Adrenal gland (tissue), 12 donors: ENCODE results near the gene HNRNPLL. TPM values are rescaled to one million over a fixed set of nuclear protein-coding genes. Genes with fewer than 3 reads are reported as not detected.
A peak's percentile ranks its signal among the peaks of the same experiment; 100 is the strongest.

ENCODE experiments used
- DNase-seq, 7 donors: peaks; one replicate each; pipeline ENCODE4 v3.0.0-alpha.2; 2019 to 2020
- H3K27ac ChIP-seq, 5 donors: fragments of 200-600 bp; sonication (generic) in 4 of 5; 1 replicate in 3 of 5; 2 replicates in 2 of 5; pipeline versions ENCODE4 v1.5.1 to v1.8.0; 2016 to 2020; ENCODE audit warnings: mild to moderate bottlenecking in 1 of 5
- H3K27me3 ChIP-seq: fragments of 200-600 bp; 2 replicates; pipeline ENCODE4 v1.8.0; 2021
- H3K36me3 ChIP-seq, 2 donors: fragments of 200-600 bp; replicated peaks in 1 of 2; 1 replicate in 1 of 2; 2 replicates in 1 of 2; pipeline versions ENCODE4 v1.5.1 to v1.8.0; 2018 to 2022
- H3K4me1 ChIP-seq, 2 donors: fragments of 200-600 bp; replicated peaks in 1 of 2; 1 replicate in 1 of 2; 2 replicates in 1 of 2; pipeline versions ENCODE4 v1.5.1 to v1.8.0; 2018 to 2021
- H3K4me3 ChIP-seq, 4 donors: fragments of 200-600 bp; sonication (generic) in 3 of 4; one replicate each; pipeline ENCODE4 v1.5.1; 2016 to 2018
- H3K9me3 ChIP-seq, 3 donors: fragments of 200-600 bp; sonication (generic) in 1 of 3; replicated peaks in 1 of 3; 1 replicate in 2 of 3; 2 replicates in 1 of 3; pipeline versions ENCODE4 v1.5.1 to v1.8.0; 2016 to 2021
- POLR2A ChIP-seq, 2 donors: fragments of 450-650 bp; IDR thresholded peaks; one replicate each; pipeline ENCODE4 v1.6.1; 2017; ENCODE audit warnings: antibody characterized with exemption in 2 of 2, mild to moderate bottlenecking in 2 of 2, moderate library complexity in 1 of 2
- WGBS, 4 donors: extraction: QIAGEN DNeasy Blood & Tissue Kit in 2 of 4; methylation state at CpG; one replicate each; pipeline versions ENCODE4 v1.1.5 to v1.1.7; 2013 to 2017; 5-methylcytosine and 5-hydroxymethylcytosine counted together
- intact Hi-C, 2 donors: fragments of 100-400 bp; cut with DNase I; formaldehyde crosslinking; loops; one replicate each; pipeline versions ENCODE4 v1.14.1 to v1.15.0; 2022 to 2023
- polyA plus RNA-seq, 3 donors: library from polyadenylated mRNA; stranded (reverse); fragments of 200-250 nt in 2 of 3; fragments of 350-450 nt in 1 of 3; fragmentation: Illumina TruSeq in 1 of 3; extraction: RNeasy Lipid Tissue Mini Kit (QIAGEN cat#74804) in 1 of 3; gene quantifications; one replicate each; pipeline ENCODE4 v1.2.3, GENCODE V29; 2013 to 2014
- total RNA-seq, 9 donors: library from RNA; depleted of rRNA in 4 of 9; stranded (reverse); fragments of >200 nt in 4 of 9; fragments of 120-200 nt in 1 of 9; fragmentation: NEBNext Ultra II Directional in 1 of 9; extraction: Animal tissue kit (Norgen Biotek cat#: 25700) in 1 of 9; gene quantifications; one replicate each; pipeline versions ENCODE4 v1.1.0 to v1.2.4, GENCODE V29; 2013 to 2023
- TF ChIP-seq, protein P1 (sequence below), 6 experiments: fragments of 450-650 bp in 4 of 6; fragments of 200-600 bp in 2 of 6; sonication (generic) in 1 of 6; IDR thresholded peaks; 1 replicate in 5 of 6; 2 replicates in 1 of 6; pipeline versions ENCODE4 v1.5.1 to v1.8.0; 2016 to 2021; ENCODE audit warnings: antibody characterized with exemption in 6 of 6, mild to moderate bottlenecking in 2 of 6, moderate library complexity in 1 of 6
- donor health status: healthy with polysubstance abuse.
- donor health status: Bipolar disorder and iron deficiency.
- donor health status: DM: yes; HTN: yes; CAD: no.
- donor health status: DM: no; HTN: no; CAD: no.
- donor health status: DM: no; HTN: no; CAD: no.
- donor health status: DM: yes; HTN: yes; CAD: no.

Gene HNRNPLL
- total and polyA plus RNA-seq, 12 donors = 19.5 to 75.2 (median 49.4) TPM

DNA sequence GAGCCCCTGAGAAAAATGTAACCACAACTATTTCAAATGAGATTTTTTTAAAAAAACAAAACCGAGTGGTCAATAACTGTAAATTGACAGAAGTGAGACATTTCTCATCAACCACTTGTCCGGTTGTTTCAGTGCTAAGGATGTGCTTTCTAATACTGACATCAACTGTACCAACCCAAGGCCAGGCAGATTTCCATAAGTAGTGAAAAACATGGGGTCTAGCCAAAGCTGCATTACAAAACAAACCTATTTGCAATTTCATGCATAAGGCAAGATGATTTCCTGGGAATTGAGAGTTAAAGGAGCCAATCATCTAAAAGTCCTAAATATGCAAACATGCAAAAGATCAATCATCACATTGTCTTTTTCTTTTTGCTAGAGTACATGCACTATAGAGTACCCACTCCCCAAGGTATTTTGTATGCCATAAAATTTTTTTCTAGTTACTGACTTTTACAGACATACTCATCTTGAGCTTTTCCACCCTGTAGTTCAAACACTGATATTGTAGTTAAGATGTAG lies 22.6 kb downstream of the HNRNPLL start:
- peaks cover 0 to 41% of the 10 kb centered on the region in 2 donors for H3K36me3 ChIP-seq
- no peaks in the 10 kb centered on the region for H3K9me3 ChIP-seq
- WGBS, 4 donors = 61 to 72% (median 69%) methylated on average over 2 of the region's 2 CpGs
- H3K4me1 ChIP-seq = peaks cover 6 to 14% of the 10 kb centered on the region in 2 donors
- intact Hi-C loops = loop anchor here (5.0 kb wide), 2 partner anchors 152 to 157 kb away; no protein-coding TSS in a partner anchor
- no peak for DNase-seq
- H3K27me3 ChIP-seq = no peaks in the 10 kb centered on the region
- H3K27ac ChIP-seq = no peak overlapping the region
- H3K4me3 ChIP-seq = no peak overlapping the region
- TF ChIP-seq, protein P1, sequence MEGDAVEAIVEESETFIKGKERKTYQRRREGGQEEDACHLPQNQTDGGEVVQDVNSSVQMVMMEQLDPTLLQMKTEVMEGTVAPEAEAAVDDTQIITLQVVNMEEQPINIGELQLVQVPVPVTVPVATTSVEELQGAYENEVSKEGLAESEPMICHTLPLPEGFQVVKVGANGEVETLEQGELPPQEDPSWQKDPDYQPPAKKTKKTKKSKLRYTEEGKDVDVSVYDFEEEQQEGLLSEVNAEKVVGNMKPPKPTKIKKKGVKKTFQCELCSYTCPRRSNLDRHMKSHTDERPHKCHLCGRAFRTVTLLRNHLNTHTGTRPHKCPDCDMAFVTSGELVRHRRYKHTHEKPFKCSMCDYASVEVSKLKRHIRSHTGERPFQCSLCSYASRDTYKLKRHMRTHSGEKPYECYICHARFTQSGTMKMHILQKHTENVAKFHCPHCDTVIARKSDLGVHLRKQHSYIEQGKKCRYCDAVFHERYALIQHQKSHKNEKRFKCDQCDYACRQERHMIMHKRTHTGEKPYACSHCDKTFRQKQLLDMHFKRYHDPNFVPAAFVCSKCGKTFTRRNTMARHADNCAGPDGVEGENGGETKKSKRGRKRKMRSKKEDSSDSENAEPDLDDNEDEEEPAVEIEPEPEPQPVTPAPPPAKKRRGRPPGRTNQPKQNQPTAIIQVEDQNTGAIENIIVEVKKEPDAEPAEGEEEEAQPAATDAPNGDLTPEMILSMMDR (IDR thresholded peaks at IDR 0.05) = no peak
- no peak for TF ChIP-seq POLR2A (IDR thresholded peaks at IDR 0.05)

DNA sequence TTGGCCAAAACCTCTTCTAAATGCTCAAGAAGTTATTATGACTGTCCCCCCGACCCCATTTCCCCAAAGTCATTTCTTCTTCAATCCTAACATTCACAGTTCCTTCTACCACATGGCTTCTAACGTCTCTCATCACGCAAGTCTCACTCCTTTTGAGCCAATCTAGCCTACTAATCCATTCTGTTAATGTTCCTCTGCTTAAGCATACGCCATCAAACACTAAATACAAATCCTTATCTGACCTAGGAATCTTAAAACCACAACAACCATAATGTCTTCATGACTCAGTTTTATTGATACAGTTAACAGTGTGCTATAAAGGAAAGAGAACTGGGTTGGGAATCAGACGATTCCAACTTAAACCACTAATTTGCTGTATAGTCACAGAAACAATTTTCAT lies 23.9 kb downstream of the HNRNPLL start:
- Histone ChIP-seq H3K9me3 (no peaks in the 10 kb centered on the region), H3K27ac (no peak overlapping the region), H3K36me3 (peaks cover 0 to 31% of the 10 kb centered on the region in 2 donors), H3K27me3 (no peaks in the 10 kb centered on the region), H3K4me1 (peaks cover 6 to 14% of the 10 kb centered on the region in 2 donors), H3K4me3 (no peak overlapping the region)
- DNase-seq = no peak
- 83 to 88% (median 85%) methylated on average over 5 of the region's 5 CpGs for WGBS, 4 donors
- no peak for TF ChIP-seq POLR2A (IDR thresholded peaks at IDR 0.05)
- TF ChIP-seq, protein P1 (IDR thresholded peaks at IDR 0.05) = no peak
- intact Hi-C loops = no loop called here

DNA sequence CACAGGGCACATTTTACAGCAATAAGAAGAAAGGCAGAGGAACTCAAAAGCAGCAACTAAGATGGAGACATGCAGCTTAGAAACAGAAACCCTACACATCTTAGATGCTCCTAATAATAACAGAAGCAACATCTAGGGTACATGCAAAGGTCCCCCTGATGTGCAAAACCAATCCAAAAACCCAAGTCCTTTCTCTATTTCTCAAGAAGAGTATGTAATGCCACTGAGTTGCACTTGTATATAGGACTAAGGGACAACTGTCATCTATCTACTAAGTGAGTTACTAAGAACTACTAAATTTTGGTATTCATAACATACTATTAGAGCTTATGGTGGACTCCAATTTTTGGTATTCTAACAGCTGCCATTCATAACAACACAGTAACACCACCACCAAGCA lies 28.4 kb downstream of the HNRNPLL start:
- intact Hi-C loops = no loop called here
- Histone ChIP-seq H3K36me3 (peaks cover 0 to 39% of the 10 kb centered on the region in 2 donors), H3K27ac (no peak overlapping the region)

DNA sequence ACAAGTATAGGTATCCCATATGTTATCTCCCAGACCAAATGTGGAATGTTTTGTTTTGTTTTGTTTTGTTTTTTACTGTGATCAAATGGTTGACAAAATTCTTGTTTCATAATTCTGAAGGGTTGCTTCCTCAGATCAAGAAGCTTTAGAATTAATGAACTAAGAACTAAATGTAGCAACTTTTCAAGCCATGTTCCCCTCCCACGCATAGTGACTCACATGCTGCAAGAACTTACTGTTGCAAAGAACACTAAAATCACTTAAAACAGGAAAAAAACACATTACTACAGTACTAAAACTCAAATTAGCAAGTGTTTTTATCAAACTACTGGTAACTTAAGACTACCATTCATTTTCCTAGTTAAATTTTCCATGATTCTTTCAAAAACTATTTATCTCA lies 30.6 kb downstream of the HNRNPLL start:
- H3K36me3 ChIP-seq = peaks cover 0 to 57% of the 10 kb centered on the region in 2 donors
- no peaks in the 10 kb centered on the region for H3K27me3 ChIP-seq
- no peak overlapping the region for H3K27ac ChIP-seq
- peaks cover 0 to 11% of the 10 kb centered on the region in 2 donors for H3K4me1 ChIP-seq
- intact Hi-C loops = no loop called here
- no peak overlapping the region for H3K4me3 ChIP-seq
- TF ChIP-seq, protein P1 (IDR thresholded peaks at IDR 0.05) = no peak
- no peak for TF ChIP-seq POLR2A (IDR thresholded peaks at IDR 0.05)
- WGBS, 4 donors = 18 to 39% (median 27%) methylated on average over 1 of the region's 1 CpG
- DNase-seq = peak in 5 of 7 donors; percentile 30 to 71 (median 61)
- no peaks in the 10 kb centered on the region for H3K9me3 ChIP-seq

More for the DNA sequence above, 28.4 kb downstream of the HNRNPLL start:
- H3K27me3 ChIP-seq = no peaks in the 10 kb centered on the region
- H3K4me3 ChIP-seq = no peak overlapping the region
- peaks cover 0 to 11% of the 10 kb centered on the region in 2 donors for H3K4me1 ChIP-seq
- DNase-seq = no peak
- no peaks in the 10 kb centered on the region for H3K9me3 ChIP-seq
- TF ChIP-seq POLR2A (IDR thresholded peaks at IDR 0.05) = no peak
- TF ChIP-seq, protein P1 (IDR thresholded peaks at IDR 0.05) = no peak
